ENCODE measurements around the gene HDLBP. TPM values are rescaled to one million over a fixed set of nuclear protein-coding genes. Genes with fewer than 3 reads are reported as not detected.

Gene HDLBP
- total and polyA plus RNA-seq, 10 of the 15 experiments (the other 5 are each of a cell fraction or from before 2014, with no cell fraction given) = 19.5 to 383 (median 249) TPM

DNA sequence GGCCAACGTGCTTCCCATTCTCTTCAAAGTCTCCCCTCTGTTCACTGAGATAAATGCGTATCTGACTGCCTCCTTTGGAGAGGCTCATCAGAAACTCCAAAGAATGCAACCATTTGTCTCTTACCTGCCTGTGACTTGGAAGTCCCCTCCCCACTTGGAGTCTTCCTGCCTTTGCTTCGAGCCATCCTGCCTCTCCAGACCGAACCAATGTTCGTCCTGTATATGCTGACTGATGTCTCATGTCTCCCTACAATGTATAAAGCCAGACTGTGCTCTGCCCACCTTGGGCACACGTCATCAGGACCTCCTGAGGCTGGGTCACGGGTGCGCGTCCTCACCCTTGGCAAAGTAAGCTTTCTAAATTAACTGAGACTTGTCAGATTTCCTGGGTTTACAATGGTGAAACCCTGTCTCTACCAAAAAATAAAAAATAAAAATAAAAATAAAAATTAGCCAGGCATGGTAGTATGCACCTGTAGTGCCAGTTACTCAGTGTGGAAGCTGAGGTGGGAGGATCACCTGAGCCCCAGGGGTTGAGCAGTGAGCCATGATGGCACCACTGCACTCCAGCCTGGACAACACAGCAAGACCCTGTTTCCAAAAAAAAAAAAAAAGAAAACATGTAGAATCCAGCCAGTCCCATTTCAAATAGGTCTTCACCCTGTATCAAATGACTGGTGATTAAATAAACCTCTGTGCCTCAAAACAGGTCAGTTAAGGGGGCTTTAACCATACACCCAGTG, 29.0 kb downstream of the HDLBP start:
- in situ Hi-C loops (cut with MboI) (no loop called here), intact Hi-C loops (cut with micrococcal nuclease; ENCODE audit: unreplicated experiment) (no loop called here)
- CTCF ChIA-PET = no interaction called here
- no TSS peak for BruUV-seq (replicated peaks)
- Histone ChIP-seq H3K4me1 (ENCODE audit: control insufficient read depth, insufficient read depth, low read length) (no peaks in the 10 kb centered on the region), H3K27me3 (replicated peaks in 1 of 2; ENCODE audit: control insufficient read depth in 2 of 2, insufficient read depth in 2 of 2, low read length in 1 of 2) (no peaks in the 10 kb centered on the region), H4K20me1 (ENCODE audit: control insufficient read depth, insufficient read depth) (no peaks in the 10 kb centered on the region), H3K27ac (ENCODE audit: control insufficient read depth, insufficient read depth) (no peak overlapping the region), H3K9ac (ENCODE audit: control insufficient read depth, insufficient read depth, low read length) (no peak overlapping the region), H3K4me3 (no peak overlapping the region), H3K36me3 (ENCODE audit: control insufficient read depth in 2 of 2, insufficient read depth in 2 of 2, low read length in 1 of 2) (no peaks in the 10 kb centered on the region; a peak in 1 of 4 replicates), H2AFZ (ENCODE audit: control insufficient read depth, low read depth, low read length) (no peak overlapping the region), H3K9me3 (replicated peaks; ENCODE audit: control insufficient read depth, insufficient read depth, low read length) (no peaks in the 10 kb centered on the region), H3K4me2 (ENCODE audit: control insufficient read depth, insufficient read depth) (no peak overlapping the region), H3K79me2 (ENCODE audit: control insufficient read depth, insufficient read depth, low read length) (peaks cover 72% of the 10 kb centered on the region)
- POLR2A ChIA-PET = interaction anchor here (1.0 kb wide), 1 partner anchor 16 kb away, joined by 5 read pairs; no protein-coding TSS in a partner anchor
- SMC1A ChIA-PET (ENCODE audit: uncharacterized antibody, unreplicated experiment) = interaction anchor here (1.0 kb wide), 1 partner anchor 16 kb away, joined by 3 read pairs; no protein-coding TSS in a partner anchor
- no peak for ATAC-seq
- RAD21 ChIA-PET (ENCODE audit: unreplicated experiment) = no interaction called here
- FAIRE-seq = no peak
- WGBS (ENCODE audit: insufficient coverage, insufficient replicate concordance, low lambda C conversion rate, missing lambda C conversion rate) = 92% methylated on average over 9 of the region's 9 CpGs
- DNase-seq (ENCODE audit: low read depth, low spot score) = no peak
- TF ChIP-seq EP300 (IDR thresholded peaks at IDR 0.05; ENCODE audit: borderline replicate concordance in 1 of 2, control insufficient read depth in 1 of 2, low read depth in 2 of 2, low read length in 2 of 2) (no peak), TARDBP (IDR thresholded peaks at IDR 0.05; ENCODE audit: borderline replicate concordance) (no peak), SREBF2 (IDR thresholded peaks at IDR 0.05; ENCODE audit: low read length) (no peak), PAX5 (IDR thresholded peaks at IDR 0.05; ENCODE audit: borderline replicate concordance, low read depth, low read length) (no peak), BMI1 (IDR thresholded peaks at IDR 0.05; ENCODE audit: borderline replicate concordance) (no peak), SMAD5 (IDR thresholded peaks at IDR 0.05; ENCODE audit: low read depth) (no peak), MTA3 (IDR thresholded peaks at IDR 0.05; ENCODE audit: borderline replicate concordance, low read length) (no peak), CHD2 (IDR thresholded peaks at IDR 0.05; ENCODE audit: borderline replicate concordance, low read depth, low read length) (no peak), WRNIP1 (IDR thresholded peaks at IDR 0.05; ENCODE audit: borderline replicate concordance, low read depth, low read length) (no peak), STAT1 (conservative IDR thresholded peaks at IDR 0.05) (no peak), BACH1 (IDR thresholded peaks at IDR 0.05; ENCODE audit: borderline replicate concordance) (no peak), SMAD1 (IDR thresholded peaks at IDR 0.05; ENCODE audit: low read depth, partially characterized antibody) (no peak), POLR2A (IDR thresholded peaks at IDR 0.05; ENCODE audit: low read depth, low read length) (no peak), RAD21 (IDR thresholded peaks at IDR 0.05; ENCODE audit: insufficient read depth, low read depth, low read length) (no peak), SPI1 (IDR thresholded peaks at IDR 0.05; ENCODE audit: borderline replicate concordance, insufficient read depth, low read depth, low read length) (no peak), JUND (IDR thresholded peaks at IDR 0.05; ENCODE audit: low read depth, low read length) (no peak)
- TF ChIP-seq, protein P1, sequence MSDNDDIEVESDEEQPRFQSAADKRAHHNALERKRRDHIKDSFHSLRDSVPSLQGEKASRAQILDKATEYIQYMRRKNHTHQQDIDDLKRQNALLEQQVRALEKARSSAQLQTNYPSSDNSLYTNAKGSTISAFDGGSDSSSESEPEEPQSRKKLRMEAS (IDR thresholded peaks at IDR 0.05; ENCODE audit: low read depth, low read length) = no peak
- TF ChIP-seq, protein P2, sequence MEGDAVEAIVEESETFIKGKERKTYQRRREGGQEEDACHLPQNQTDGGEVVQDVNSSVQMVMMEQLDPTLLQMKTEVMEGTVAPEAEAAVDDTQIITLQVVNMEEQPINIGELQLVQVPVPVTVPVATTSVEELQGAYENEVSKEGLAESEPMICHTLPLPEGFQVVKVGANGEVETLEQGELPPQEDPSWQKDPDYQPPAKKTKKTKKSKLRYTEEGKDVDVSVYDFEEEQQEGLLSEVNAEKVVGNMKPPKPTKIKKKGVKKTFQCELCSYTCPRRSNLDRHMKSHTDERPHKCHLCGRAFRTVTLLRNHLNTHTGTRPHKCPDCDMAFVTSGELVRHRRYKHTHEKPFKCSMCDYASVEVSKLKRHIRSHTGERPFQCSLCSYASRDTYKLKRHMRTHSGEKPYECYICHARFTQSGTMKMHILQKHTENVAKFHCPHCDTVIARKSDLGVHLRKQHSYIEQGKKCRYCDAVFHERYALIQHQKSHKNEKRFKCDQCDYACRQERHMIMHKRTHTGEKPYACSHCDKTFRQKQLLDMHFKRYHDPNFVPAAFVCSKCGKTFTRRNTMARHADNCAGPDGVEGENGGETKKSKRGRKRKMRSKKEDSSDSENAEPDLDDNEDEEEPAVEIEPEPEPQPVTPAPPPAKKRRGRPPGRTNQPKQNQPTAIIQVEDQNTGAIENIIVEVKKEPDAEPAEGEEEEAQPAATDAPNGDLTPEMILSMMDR (IDR thresholded peaks at IDR 0.05 in 2 of 3, conservative IDR thresholded peaks at IDR 0.05 in 1 of 3; ENCODE audit: control insufficient read depth in 2 of 3, extremely low read depth in 1 of 3, insufficient read depth in 1 of 3, low read depth in 3 of 3, low read length in 3 of 3) = no peak
- TF ChIP-seq, protein P3, sequence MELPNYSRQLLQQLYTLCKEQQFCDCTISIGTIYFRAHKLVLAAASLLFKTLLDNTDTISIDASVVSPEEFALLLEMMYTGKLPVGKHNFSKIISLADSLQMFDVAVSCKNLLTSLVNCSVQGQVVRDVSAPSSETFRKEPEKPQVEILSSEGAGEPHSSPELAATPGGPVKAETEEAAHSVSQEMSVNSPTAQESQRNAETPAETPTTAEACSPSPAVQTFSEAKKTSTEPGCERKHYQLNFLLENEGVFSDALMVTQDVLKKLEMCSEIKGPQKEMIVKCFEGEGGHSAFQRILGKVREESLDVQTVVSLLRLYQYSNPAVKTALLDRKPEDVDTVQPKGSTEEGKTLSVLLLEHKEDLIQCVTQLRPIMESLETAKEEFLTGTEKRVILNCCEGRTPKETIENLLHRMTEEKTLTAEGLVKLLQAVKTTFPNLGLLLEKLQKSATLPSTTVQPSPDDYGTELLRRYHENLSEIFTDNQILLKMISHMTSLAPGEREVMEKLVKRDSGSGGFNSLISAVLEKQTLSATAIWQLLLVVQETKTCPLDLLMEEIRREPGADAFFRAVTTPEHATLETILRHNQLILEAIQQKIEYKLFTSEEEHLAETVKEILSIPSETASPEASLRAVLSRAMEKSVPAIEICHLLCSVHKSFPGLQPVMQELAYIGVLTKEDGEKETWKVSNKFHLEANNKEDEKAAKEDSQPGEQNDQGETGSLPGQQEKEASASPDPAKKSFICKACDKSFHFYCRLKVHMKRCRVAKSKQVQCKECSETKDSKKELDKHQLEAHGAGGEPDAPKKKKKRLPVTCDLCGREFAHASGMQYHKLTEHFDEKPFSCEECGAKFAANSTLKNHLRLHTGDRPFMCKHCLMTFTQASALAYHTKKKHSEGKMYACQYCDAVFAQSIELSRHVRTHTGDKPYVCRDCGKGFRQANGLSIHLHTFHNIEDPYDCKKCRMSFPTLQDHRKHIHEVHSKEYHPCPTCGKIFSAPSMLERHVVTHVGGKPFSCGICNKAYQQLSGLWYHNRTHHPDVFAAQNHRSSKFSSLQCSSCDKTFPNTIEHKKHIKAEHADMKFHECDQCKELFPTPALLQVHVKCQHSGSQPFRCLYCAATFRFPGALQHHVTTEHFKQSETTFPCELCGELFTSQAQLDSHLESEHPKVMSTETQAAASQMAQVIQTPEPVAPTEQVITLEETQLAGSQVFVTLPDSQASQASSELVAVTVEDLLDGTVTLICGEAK (IDR thresholded peaks at IDR 0.05; ENCODE audit: borderline replicate concordance) = no peak

Data from GM12878 (cell line).